Measurements from ENCODE around the gene EPGN.
A peak's percentile ranks its signal among the peaks of the same experiment; 100 is the strongest.

The EPGN gene

GRCh38 chr4:74353858-74354257 lies 45.6 kb downstream of the EPGN start:
- TF ChIP-seq, protein P1, sequence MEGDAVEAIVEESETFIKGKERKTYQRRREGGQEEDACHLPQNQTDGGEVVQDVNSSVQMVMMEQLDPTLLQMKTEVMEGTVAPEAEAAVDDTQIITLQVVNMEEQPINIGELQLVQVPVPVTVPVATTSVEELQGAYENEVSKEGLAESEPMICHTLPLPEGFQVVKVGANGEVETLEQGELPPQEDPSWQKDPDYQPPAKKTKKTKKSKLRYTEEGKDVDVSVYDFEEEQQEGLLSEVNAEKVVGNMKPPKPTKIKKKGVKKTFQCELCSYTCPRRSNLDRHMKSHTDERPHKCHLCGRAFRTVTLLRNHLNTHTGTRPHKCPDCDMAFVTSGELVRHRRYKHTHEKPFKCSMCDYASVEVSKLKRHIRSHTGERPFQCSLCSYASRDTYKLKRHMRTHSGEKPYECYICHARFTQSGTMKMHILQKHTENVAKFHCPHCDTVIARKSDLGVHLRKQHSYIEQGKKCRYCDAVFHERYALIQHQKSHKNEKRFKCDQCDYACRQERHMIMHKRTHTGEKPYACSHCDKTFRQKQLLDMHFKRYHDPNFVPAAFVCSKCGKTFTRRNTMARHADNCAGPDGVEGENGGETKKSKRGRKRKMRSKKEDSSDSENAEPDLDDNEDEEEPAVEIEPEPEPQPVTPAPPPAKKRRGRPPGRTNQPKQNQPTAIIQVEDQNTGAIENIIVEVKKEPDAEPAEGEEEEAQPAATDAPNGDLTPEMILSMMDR (conservative IDR thresholded peaks at IDR 0.05; ENCODE audit: low read length) = no peak
- no peak for DNase-seq (ENCODE audit: low read depth)
- H3K4me3 ChIP-seq (ENCODE audit: low read length) = no peak overlapping the region

DNA sequence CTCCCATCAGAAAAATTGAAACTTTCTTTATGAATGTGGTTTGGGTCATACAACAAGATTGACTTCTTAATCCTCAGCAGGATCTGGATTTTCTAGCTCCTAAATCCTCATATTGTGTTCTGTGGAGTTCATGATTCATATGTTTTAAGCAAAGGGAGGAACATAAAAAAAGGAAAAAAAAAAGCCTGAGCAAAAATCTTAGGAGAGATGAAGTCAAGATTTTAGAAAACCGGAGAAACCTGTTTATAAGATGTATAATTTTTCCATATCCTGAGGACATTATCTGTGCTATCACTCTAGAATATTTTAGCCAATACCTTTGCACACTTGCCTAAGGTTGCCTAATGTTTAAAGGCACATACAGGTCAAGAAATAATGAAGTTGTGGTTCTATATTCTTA lies 49.7 kb downstream of the EPGN start:
- no peak for DNase-seq (ENCODE audit: low read depth)
- H3K4me3 ChIP-seq (ENCODE audit: low read length) = no peak overlapping the region
- TF ChIP-seq, protein P1 (conservative IDR thresholded peaks at IDR 0.05; ENCODE audit: low read length) = no peak

- H3K4me3 ChIP-seq (ENCODE audit: low read length) = no peak overlapping the region
- TF ChIP-seq, protein P1 (conservative IDR thresholded peaks at IDR 0.05; ENCODE audit: low read length) = no peak
- DNase-seq (ENCODE audit: low read depth) = no peak
Measured at GRCh38 chr4:74361671-74362070, 53.4 kb downstream of the EPGN start.

- no peak for DNase-seq (ENCODE audit: low read depth)
- TF ChIP-seq, protein P1 (conservative IDR thresholded peaks at IDR 0.05; ENCODE audit: low read length) = no peak
- no peak overlapping the region for H3K4me3 ChIP-seq (ENCODE audit: low read length)
Measured at GRCh38 chr4:74362347-74362746, 54.1 kb downstream of the EPGN start.

GRCh38 chr4:74364256-74364651 lies 56.0 kb downstream of the EPGN start:
- TF ChIP-seq, protein P1 (conservative IDR thresholded peaks at IDR 0.05; ENCODE audit: low read length) = no peak
- DNase-seq (ENCODE audit: low read depth) = no peak
- H3K4me3 ChIP-seq (ENCODE audit: low read length) = no peak overlapping the region

DNA sequence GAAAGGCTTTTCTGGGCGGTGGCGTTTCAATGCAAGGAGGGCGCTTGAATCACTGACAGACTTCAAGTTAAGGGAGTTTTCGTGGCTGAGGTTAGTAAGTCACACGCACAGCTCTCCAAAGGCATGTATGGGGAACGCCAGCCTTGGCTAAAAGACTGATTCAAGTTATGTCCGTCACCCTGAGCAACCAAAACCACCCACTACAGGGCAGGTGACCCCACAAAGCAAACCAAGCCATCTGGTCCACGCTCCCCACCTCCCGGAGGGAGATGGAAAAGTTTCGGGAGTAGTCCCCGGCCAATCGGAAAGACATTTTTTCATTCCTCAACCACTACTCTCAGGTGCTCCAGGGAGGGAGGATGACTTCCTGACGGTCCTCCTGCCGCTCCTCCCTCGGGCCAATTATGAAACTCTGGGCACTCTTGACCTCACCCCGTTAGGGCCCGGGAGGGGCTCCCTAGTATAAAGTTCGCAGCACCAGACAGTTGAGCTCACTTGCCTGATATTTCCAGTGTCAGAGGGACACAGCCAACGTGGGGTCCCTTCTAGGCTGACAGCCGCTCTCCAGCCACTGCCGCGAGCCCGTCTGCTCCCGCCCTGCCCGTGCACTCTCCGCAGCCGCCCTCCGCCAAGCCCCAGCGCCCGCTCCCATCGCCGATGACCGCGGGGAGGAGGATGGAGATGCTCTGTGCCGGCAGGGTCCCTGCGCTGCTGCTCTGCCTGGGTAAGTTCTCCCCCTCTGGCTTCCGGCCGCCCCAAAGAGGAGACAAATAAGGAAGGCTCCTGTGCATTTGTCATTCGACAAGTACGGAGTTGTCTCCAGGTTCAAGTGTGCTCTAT lies 56.6 kb downstream of the EPGN start, which contains the start of gene EREG:
Gene EREG, plus strand, starts transcription at position 494 of the 840 bp plus-strand sequence. Its CDS starts 164 bp downstream, at position 658.
- peak; percentile 29 for DNase-seq (ENCODE audit: low read depth)
- TF ChIP-seq, protein P1 (conservative IDR thresholded peaks at IDR 0.05; ENCODE audit: low read length) = no peak
- H3K4me3 ChIP-seq (ENCODE audit: low read length) = peak within 1 kb of the TSS; percentile 43

- TF ChIP-seq, protein P1 (conservative IDR thresholded peaks at IDR 0.05; ENCODE audit: low read length) = no peak
- H3K4me3 ChIP-seq (ENCODE audit: low read length) = no peak overlapping the region
- DNase-seq (ENCODE audit: low read depth) = no peak
Measured at GRCh38 chr4:74365761-74366160, 57.5 kb downstream of the EPGN start.

Data from AG10803 (cell line).